ENCODE data around the gene CBX4. TPM values are rescaled to one million over a fixed set of nuclear protein-coding genes. Genes with fewer than 3 reads are reported as not detected.
A peak's percentile ranks its signal among the peaks of the same experiment; 100 is the strongest.

CBX4 gene
- total and polyA plus RNA-seq, 2 of the 13 experiments (the other 11 are each of a cell fraction or from before 2014, with no cell fraction given), result 25.8 to 50.8 TPM

DNA sequence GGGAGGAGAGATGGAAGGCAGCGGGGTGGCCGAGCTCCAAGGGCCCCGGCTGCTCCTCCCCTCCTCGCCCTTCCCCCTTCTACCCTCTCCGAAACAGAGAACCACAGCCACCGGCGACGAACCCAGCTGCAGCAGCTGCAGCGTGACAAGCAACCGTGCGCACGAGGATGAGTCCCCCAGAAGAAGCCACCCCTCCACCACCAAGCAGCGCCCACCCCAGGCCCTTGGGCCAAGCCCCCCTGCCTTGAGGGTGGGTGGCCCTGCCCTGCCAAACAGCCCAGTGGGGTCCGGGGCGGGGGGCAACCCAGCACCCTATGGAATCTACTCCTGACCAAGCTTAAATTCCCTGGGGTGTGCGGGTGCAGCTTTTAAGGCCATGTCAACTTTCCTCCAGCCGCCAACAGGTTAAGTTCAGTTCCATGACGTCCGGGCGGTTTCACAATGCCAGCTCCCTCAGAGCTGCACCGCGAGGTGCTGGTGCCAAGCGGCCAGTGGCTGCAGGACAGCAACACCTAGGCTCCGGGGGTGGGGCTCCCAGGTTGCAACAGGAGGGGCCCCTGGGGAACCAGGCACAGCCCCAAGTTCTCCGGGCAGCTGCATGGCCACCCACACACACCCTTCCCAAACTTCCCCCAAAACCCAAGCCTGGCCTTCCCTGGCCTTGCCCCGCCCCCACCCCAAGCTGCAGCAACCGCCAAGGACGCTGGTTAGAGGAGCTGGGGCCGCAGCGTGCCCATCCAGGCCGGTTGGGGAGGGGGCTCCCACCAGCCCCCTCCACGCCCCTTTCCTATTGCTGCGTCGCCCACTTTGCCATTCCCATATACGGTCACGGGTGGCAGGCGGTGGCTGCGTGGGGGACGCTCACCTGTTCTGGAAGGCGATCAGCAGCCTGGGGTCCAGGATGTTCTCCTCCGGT is 2.0 kb downstream of the CBX4 start (continued):
- TF ChIP-seq, protein P1, sequence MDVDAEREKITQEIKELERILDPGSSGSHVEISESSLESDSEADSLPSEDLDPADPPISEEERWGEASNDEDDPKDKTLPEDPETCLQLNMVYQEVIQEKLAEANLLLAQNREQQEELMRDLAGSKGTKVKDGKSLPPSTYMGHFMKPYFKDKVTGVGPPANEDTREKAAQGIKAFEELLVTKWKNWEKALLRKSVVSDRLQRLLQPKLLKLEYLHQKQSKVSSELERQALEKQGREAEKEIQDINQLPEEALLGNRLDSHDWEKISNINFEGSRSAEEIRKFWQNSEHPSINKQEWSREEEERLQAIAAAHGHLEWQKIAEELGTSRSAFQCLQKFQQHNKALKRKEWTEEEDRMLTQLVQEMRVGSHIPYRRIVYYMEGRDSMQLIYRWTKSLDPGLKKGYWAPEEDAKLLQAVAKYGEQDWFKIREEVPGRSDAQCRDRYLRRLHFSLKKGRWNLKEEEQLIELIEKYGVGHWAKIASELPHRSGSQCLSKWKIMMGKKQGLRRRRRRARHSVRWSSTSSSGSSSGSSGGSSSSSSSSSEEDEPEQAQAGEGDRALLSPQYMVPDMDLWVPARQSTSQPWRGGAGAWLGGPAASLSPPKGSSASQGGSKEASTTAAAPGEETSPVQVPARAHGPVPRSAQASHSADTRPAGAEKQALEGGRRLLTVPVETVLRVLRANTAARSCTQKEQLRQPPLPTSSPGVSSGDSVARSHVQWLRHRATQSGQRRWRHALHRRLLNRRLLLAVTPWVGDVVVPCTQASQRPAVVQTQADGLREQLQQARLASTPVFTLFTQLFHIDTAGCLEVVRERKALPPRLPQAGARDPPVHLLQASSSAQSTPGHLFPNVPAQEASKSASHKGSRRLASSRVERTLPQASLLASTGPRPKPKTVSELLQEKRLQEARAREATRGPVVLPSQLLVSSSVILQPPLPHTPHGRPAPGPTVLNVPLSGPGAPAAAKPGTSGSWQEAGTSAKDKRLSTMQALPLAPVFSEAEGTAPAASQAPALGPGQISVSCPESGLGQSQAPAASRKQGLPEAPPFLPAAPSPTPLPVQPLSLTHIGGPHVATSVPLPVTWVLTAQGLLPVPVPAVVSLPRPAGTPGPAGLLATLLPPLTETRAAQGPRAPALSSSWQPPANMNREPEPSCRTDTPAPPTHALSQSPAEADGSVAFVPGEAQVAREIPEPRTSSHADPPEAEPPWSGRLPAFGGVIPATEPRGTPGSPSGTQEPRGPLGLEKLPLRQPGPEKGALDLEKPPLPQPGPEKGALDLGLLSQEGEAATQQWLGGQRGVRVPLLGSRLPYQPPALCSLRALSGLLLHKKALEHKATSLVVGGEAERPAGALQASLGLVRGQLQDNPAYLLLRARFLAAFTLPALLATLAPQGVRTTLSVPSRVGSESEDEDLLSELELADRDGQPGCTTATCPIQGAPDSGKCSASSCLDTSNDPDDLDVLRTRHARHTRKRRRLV (CRISPR knock-in tag; IDR thresholded peaks at IDR 0.05), result peak; percentile 37; the same call in 1 of the 2 replicates
- 0 out of 2 replicates have a peak, but pooled peaks have one; percentile 71 for TF ChIP-seq ZNF709 (CRISPR knock-in tag; IDR thresholded peaks at IDR 0.05)
- TF ChIP-seq, protein P2, sequence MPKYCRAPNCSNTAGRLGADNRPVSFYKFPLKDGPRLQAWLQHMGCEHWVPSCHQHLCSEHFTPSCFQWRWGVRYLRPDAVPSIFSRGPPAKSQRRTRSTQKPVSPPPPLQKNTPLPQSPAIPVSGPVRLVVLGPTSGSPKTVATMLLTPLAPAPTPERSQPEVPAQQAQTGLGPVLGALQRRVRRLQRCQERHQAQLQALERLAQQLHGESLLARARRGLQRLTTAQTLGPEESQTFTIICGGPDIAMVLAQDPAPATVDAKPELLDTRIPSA (CRISPR knock-in tag; IDR thresholded peaks at IDR 0.05; ENCODE audit: borderline replicate concordance), result no peak
- peak; percentile 60; the same call in 1 of the 2 replicates for TF ChIP-seq ZNF891 (CRISPR knock-in tag; IDR thresholded peaks at IDR 0.05)
- 0 out of 2 replicates have a peak, but pooled peaks have one; percentile 51 for TF ChIP-seq ZNF589 (CRISPR knock-in tag; conservative IDR thresholded peaks at IDR 0.05)
- no peak; the same call in 1 of the 2 replicates for TF ChIP-seq ZNF556 (CRISPR knock-in tag; IDR thresholded peaks at IDR 0.05; ENCODE audit: borderline replicate concordance)
- no peak for TF ChIP-seq TBP (CRISPR knock-in tag; IDR thresholded peaks at IDR 0.05)
- no peak for TF ChIP-seq TEAD2 (CRISPR knock-in tag; IDR thresholded peaks at IDR 0.05)
- no peak for TF ChIP-seq BRCA1 (CRISPR knock-in tag; IDR thresholded peaks at IDR 0.05)
- peak; percentile 65; the same call in 1 of the 2 replicates for TF ChIP-seq MXD4 (CRISPR knock-in tag; IDR thresholded peaks at IDR 0.05)
- peak; percentile 66; the same call in 1 of the 2 replicates for TF ChIP-seq ZNF768 (CRISPR knock-in tag; IDR thresholded peaks at IDR 0.05)
- no peak for TF ChIP-seq NONO (IDR thresholded peaks at IDR 0.05)
- peak; percentile 48; the same call in 1 of the 2 replicates for TF ChIP-seq NONO (CRISPR knock-in tag; conservative IDR thresholded peaks at IDR 0.05)
- TF ChIP-seq, protein P3, sequence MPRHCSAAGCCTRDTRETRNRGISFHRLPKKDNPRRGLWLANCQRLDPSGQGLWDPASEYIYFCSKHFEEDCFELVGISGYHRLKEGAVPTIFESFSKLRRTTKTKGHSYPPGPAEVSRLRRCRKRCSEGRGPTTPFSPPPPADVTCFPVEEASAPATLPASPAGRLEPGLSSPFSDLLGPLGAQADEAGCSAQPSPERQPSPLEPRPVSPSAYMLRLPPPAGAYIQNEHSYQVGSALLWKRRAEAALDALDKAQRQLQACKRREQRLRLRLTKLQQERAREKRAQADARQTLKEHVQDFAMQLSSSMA (CRISPR knock-in tag; IDR thresholded peaks at IDR 0.05), result no peak
- TF ChIP-seq JUND (CRISPR knock-in tag; IDR thresholded peaks at IDR 0.05), result no peak
- TF ChIP-seq ZNF510 (CRISPR knock-in tag; IDR thresholded peaks at IDR 0.05; ENCODE audit: low read depth), result no peak
- TF ChIP-seq, protein P4, sequence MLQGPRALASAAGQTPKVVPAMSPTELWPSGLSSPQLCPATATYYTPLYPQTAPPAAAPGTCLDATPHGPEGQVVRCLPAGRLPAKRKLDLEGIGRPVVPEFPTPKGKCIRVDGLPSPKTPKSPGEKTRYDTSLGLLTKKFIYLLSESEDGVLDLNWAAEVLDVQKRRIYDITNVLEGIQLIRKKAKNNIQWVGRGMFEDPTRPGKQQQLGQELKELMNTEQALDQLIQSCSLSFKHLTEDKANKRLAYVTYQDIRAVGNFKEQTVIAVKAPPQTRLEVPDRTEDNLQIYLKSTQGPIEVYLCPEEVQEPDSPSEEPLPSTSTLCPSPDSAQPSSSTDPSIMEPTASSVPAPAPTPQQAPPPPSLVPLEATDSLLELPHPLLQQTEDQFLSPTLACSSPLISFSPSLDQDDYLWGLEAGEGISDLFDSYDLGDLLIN (CRISPR knock-in tag; IDR thresholded peaks at IDR 0.05; ENCODE audit: borderline replicate concordance), result no peak
- no peak for TF ChIP-seq ZFP37 (CRISPR knock-in tag; IDR thresholded peaks at IDR 0.05; ENCODE audit: borderline replicate concordance)
- no peak for TF ChIP-seq SCMH1 (CRISPR knock-in tag; IDR thresholded peaks at IDR 0.05; ENCODE audit: borderline replicate concordance)
- peak; percentile 45; the same call in 1 of the 2 replicates for TF ChIP-seq TAF1 (CRISPR knock-in tag; IDR thresholded peaks at IDR 0.05)
- TF ChIP-seq RAD51 (IDR thresholded peaks at IDR 0.05; ENCODE audit: borderline replicate concordance), result no peak
- TF ChIP-seq SAP130 (CRISPR knock-in tag; IDR thresholded peaks at IDR 0.05; ENCODE audit: low read depth), result peak; percentile 68; the same call in 1 of the 2 replicates
